ENCODE measurements around the gene STOX1.
A peak's percentile ranks its signal among the peaks of the same experiment; 100 is the strongest.
"Not testable (repeated sequence)": the region's sequence is repeated elsewhere in the genome, so short reads cannot be mapped to it uniquely, and the experiment has no call there.

Gene STOX1

GRCh38 chr10:68826764-68827591 lies at the start of gene STOX1:
Gene STOX1 (plus strand): TSS chr10:68827531. CDS start chr10:68827624, 93 bp downstream.
- H3K27ac ChIP-seq (ENCODE audit: low read length): no peak within 1 kb of the TSS
- H3K9me3 ChIP-seq (ENCODE audit: control insufficient read depth, low read depth, low read length): no peaks in the 10 kb centered on the region
- H3K36me3 ChIP-seq (ENCODE audit: control insufficient read depth, low read depth, low read length): no peaks in the 10 kb centered on the region

DNA sequence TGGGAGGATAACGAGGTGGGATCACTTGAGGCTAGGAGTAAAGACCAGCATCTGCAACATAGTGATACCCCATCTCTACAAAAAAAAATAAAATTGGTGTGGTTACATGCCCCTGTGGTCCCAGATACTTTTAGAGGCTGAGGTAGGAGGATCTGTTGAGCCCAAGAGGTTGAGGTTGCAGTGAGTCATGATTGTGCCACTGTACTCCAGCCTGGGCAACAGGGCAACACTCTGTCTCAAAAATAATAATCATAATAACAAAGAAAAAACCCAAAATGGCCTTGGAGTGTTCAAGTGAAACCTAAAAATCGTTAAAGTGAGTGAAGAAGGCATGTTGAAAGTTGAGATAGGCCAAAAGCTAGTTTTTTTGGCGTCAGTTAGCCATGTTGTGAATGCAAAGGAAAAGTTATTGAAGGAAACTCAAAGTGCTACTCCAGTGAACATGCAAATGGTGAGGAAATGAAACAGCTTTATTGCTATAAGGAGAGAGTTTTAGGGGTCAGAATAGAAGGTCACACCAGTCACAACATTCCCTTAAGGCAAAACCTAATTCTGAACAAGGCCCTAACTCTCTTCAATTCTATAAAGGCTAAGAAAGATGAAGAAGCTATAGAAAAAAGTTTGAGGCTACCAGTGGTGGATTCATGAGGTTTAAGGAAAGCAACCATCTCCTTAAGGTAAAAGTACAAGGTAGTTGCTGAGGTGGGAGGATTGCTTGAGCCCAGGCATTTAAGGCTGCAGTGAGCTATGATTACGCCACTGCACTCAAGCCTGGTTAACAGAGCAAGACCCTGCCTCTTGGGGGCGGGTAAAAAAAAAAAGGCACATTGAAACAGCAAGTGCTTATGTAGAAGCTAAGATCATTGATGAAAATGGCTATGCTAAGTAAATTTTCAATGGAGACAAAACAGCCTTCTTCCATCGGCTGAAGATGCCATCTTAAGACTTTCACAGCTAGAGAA lies 45.4 kb upstream of the STOX1 start:
- Histone ChIP-seq H3K4me3 (ENCODE audit: low read length) (no peak overlapping the region), H3K9ac (ENCODE audit: low read length) (no peak overlapping the region), H3K36me3 (ENCODE audit: control insufficient read depth, low read depth, low read length) (peaks cover 58% of the 10 kb centered on the region), H3K27ac (ENCODE audit: low read length) (no peak overlapping the region), H3K9me3 (ENCODE audit: control insufficient read depth, low read depth, low read length) (no peaks in the 10 kb centered on the region), H3K4me1 (ENCODE audit: control insufficient read depth, low read depth, low read length) (no peaks in the 10 kb centered on the region), H3K27me3 (ENCODE audit: control insufficient read depth, insufficient read depth, low read length) (no peaks in the 10 kb centered on the region)

More at GRCh38 chr10:68826764-68827591, at the start of gene STOX1:
- Histone ChIP-seq H3K4me3 (ENCODE audit: low read length) (peak within 1 kb of the TSS; percentile 76), H3K9ac (ENCODE audit: low read length) (peak within 1 kb of the TSS; percentile 50), H3K4me1 (ENCODE audit: control insufficient read depth, low read depth, low read length) (peaks cover 4% of the 10 kb centered on the region), H3K27me3 (ENCODE audit: control insufficient read depth, insufficient read depth, low read length) (peaks cover 25% of the 10 kb centered on the region)

DNA sequence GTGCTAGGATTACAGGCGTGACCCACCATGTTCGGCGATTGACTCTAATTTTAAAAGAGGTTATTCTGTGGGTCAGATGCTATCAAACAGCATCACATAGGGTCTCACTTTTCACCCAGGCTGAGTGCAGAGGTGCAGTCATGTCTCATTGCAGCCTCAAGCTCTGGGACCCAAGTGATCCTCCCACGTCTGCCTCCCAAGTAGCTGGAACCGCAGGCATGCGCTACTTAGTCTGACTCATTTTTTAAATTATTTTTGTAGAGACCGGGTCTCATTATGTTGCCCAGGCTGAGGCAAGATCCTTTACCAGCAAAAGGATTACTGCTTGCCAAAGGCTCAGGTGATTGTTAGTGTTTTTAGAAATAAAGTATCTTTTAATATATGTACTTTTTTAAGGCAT lies 42.9 kb upstream of the STOX1 start:
- no peaks in the 10 kb centered on the region for H3K9me3 ChIP-seq (ENCODE audit: control insufficient read depth, low read depth, low read length)
- H3K27me3 ChIP-seq (ENCODE audit: control insufficient read depth, insufficient read depth, low read length): no peaks in the 10 kb centered on the region
- H3K36me3 ChIP-seq (ENCODE audit: control insufficient read depth, low read depth, low read length): peaks cover 59% of the 10 kb centered on the region
- no peak overlapping the region for H3K4me3 ChIP-seq (ENCODE audit: low read length)
- H3K27ac ChIP-seq (ENCODE audit: low read length): no peak overlapping the region
- H3K4me1 ChIP-seq (ENCODE audit: control insufficient read depth, low read depth, low read length): no peaks in the 10 kb centered on the region
- H3K9ac ChIP-seq (ENCODE audit: low read length): no peak overlapping the region

GRCh38 chr10:68787813-68788212 lies 39.5 kb upstream of the STOX1 start:
- H3K36me3 ChIP-seq (ENCODE audit: control insufficient read depth, low read depth, low read length): peaks cover 65% of the 10 kb centered on the region
- H3K4me1 ChIP-seq (ENCODE audit: control insufficient read depth, low read depth, low read length): no peaks in the 10 kb centered on the region
- no peak overlapping the region for H3K4me3 ChIP-seq (ENCODE audit: low read length)
- no peak overlapping the region for H3K27ac ChIP-seq (ENCODE audit: low read length)
- H3K9me3 ChIP-seq (ENCODE audit: control insufficient read depth, low read depth, low read length): no peaks in the 10 kb centered on the region
- no peak overlapping the region for H3K9ac ChIP-seq (ENCODE audit: low read length)
- no peaks in the 10 kb centered on the region for H3K27me3 ChIP-seq (ENCODE audit: control insufficient read depth, insufficient read depth, low read length)

- no peak overlapping the region for H3K9ac ChIP-seq (ENCODE audit: low read length)
- no peaks in the 10 kb centered on the region for H3K4me1 ChIP-seq (ENCODE audit: control insufficient read depth, low read depth, low read length)
- no peaks in the 10 kb centered on the region for H3K27me3 ChIP-seq (ENCODE audit: control insufficient read depth, insufficient read depth, low read length)
- H3K4me3 ChIP-seq (ENCODE audit: low read length): no peak overlapping the region
- peaks cover 75% of the 10 kb centered on the region for H3K36me3 ChIP-seq (ENCODE audit: control insufficient read depth, low read depth, low read length)
- H3K27ac ChIP-seq (ENCODE audit: low read length): no peak overlapping the region
- H3K9me3 ChIP-seq (ENCODE audit: control insufficient read depth, low read depth, low read length): no peaks in the 10 kb centered on the region
Observed at GRCh38 chr10:68790476-68790875, 36.9 kb upstream of the STOX1 start.

DNA sequence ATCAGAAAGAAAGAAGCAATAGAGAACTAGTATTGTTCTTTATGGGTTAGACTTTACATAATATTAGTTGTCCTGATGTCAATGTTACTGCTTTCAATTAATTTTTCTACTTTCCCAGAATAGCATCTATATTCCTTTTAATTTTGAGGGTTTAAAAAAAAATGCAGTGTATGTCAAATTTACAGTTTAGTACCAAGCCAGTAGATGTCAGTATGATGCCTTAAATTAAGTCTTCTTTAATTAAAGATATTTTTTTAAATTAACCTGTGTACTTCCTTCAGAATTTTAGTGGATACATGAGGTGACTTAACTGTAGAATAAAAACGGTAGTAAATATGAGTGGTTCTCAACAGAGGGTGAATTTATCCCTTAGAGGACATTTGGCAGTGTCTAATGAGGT lies 35.2 kb upstream of the STOX1 start:
- H3K9ac ChIP-seq (ENCODE audit: low read length): no peak overlapping the region
- H3K4me3 ChIP-seq (ENCODE audit: low read length): no peak overlapping the region
- no peaks in the 10 kb centered on the region for H3K4me1 ChIP-seq (ENCODE audit: control insufficient read depth, low read depth, low read length)
- peaks cover 66% of the 10 kb centered on the region for H3K36me3 ChIP-seq (ENCODE audit: control insufficient read depth, low read depth, low read length)
- no peaks in the 10 kb centered on the region for H3K9me3 ChIP-seq (ENCODE audit: control insufficient read depth, low read depth, low read length)
- H3K27ac ChIP-seq (ENCODE audit: low read length): no peak overlapping the region
- no peaks in the 10 kb centered on the region for H3K27me3 ChIP-seq (ENCODE audit: control insufficient read depth, insufficient read depth, low read length)

GRCh38 chr10:68795886-68796532 lies 31.3 kb upstream of the STOX1 start:
- Histone ChIP-seq H3K4me3 (ENCODE audit: low read length) (no peak overlapping the region), H3K36me3 (ENCODE audit: control insufficient read depth, low read depth, low read length) (peaks cover 30% of the 10 kb centered on the region), H3K9me3 (ENCODE audit: control insufficient read depth, low read depth, low read length) (no peaks in the 10 kb centered on the region), H3K9ac (ENCODE audit: low read length) (no peak overlapping the region), H3K27me3 (ENCODE audit: control insufficient read depth, insufficient read depth, low read length) (no peaks in the 10 kb centered on the region), H3K4me1 (ENCODE audit: control insufficient read depth, low read depth, low read length) (no peaks in the 10 kb centered on the region), H3K27ac (ENCODE audit: low read length) (no peak overlapping the region)

DNA sequence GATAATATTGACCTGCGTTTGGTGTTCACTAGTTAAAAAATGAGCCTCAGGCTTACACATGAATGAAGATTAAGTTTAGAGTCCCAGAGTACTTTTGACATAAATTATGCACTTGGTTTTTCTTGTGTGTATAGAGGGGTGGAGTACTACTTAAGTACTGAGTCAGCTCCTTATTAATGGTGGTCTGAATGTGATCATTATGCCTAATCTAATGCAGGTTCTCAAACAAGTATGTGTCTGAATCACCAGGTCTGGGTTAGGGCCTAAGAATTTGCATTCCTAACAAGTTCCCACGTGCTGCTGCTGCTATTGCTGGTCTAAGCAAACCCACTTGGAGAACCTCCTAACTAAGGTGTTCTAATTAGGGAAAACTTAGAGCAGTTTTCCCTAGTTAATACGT lies 30.7 kb upstream of the STOX1 start:
- Histone ChIP-seq H3K27me3 (ENCODE audit: control insufficient read depth, insufficient read depth, low read length) (no peaks in the 10 kb centered on the region), H3K9ac (ENCODE audit: low read length) (no peak overlapping the region), H3K4me1 (ENCODE audit: control insufficient read depth, low read depth, low read length) (no peaks in the 10 kb centered on the region), H3K9me3 (ENCODE audit: control insufficient read depth, low read depth, low read length) (no peaks in the 10 kb centered on the region), H3K36me3 (ENCODE audit: control insufficient read depth, low read depth, low read length) (peaks cover 26% of the 10 kb centered on the region), H3K4me3 (ENCODE audit: low read length) (no peak overlapping the region), H3K27ac (ENCODE audit: low read length) (no peak overlapping the region)

- Histone ChIP-seq H3K36me3 (ENCODE audit: control insufficient read depth, low read depth, low read length) (peaks cover 7% of the 10 kb centered on the region), H3K4me1 (ENCODE audit: control insufficient read depth, low read depth, low read length) (no peaks in the 10 kb centered on the region), H3K4me3 (ENCODE audit: low read length) (no peak overlapping the region), H3K27me3 (ENCODE audit: control insufficient read depth, insufficient read depth, low read length) (no peaks in the 10 kb centered on the region), H3K27ac (ENCODE audit: low read length) (no peak overlapping the region), H3K9me3 (ENCODE audit: control insufficient read depth, low read depth, low read length) (no peaks in the 10 kb centered on the region), H3K9ac (ENCODE audit: low read length) (no peak overlapping the region)
Observed at GRCh38 chr10:68800211-68800610, 27.1 kb upstream of the STOX1 start.

DNA sequence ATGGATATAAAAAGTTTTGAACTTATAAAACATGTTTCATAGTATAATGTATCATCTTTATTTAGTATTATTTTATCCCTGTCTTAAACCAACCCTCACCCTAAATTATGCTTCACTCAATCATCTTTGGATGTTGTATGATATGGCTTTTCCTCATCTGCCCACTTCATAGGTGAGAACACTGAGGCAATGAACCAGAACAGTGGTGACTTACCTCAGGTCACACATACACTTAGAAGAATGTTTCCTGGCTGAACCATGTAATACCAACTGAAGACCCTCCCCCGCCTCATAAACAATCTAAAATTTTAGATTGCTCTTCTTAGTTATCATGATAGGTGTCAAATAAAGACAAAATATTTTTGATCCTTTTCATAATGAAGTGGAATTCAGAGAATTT lies 22.6 kb upstream of the STOX1 start:
- Histone ChIP-seq H3K9ac (ENCODE audit: low read length) (no peak overlapping the region), H3K36me3 (ENCODE audit: control insufficient read depth, low read depth, low read length) (no peaks in the 10 kb centered on the region), H3K27ac (ENCODE audit: low read length) (no peak overlapping the region), H3K9me3 (ENCODE audit: control insufficient read depth, low read depth, low read length) (no peaks in the 10 kb centered on the region), H3K4me1 (ENCODE audit: control insufficient read depth, low read depth, low read length) (no peaks in the 10 kb centered on the region), H3K4me3 (ENCODE audit: low read length) (no peak overlapping the region), H3K27me3 (ENCODE audit: control insufficient read depth, insufficient read depth, low read length) (no peaks in the 10 kb centered on the region)

DNA sequence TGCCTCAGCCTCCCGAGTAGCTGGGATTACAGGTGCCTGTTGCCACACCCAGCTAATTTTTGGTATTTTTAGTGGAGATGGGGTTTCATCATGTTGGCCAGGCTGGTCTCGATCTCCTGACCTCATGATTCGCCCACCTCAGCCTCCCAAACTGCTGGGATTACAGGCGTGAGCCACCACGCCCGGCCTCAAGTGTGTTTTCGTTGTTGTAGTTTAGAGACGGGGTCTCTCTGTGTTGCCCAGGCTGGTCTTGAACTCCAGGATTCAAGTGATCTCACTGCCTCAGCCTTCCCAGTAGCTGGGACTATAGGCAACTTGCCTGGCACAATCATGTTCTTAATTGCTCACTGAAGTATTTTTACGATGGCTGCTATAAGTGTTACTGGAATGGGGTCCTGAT lies 16.5 kb upstream of the STOX1 start:
- not testable (repeated sequence) for H3K4me3 ChIP-seq (ENCODE audit: low read length); H3K9ac ChIP-seq (ENCODE audit: low read length); H3K4me1 ChIP-seq (ENCODE audit: control insufficient read depth, low read depth, low read length); H3K9me3 ChIP-seq (ENCODE audit: control insufficient read depth, low read depth, low read length); H3K27me3 ChIP-seq (ENCODE audit: control insufficient read depth, insufficient read depth, low read length); H3K27ac ChIP-seq (ENCODE audit: low read length); H3K36me3 ChIP-seq (ENCODE audit: control insufficient read depth, low read depth, low read length)

Data from iPS-18a (cell line).